Kidney epithelial cell (primary cell): ENCODE results near the gene MNT. TPM values are rescaled to one million over a fixed set of nuclear protein-coding genes. Genes with fewer than 3 reads are reported as not detected.

ENCODE experiments used
- DNase-seq: peaks from one replicate; pipeline ENCODE4 v3.0.0-alpha.2; 2010; ENCODE audit warnings: low read depth
- H3K27me3 ChIP-seq: 2 replicates; pipeline ENCODE4 v1.6.0; 2011; ENCODE audit warnings: low read length; ENCODE audit not compliant: control insufficient read depth, insufficient read depth
- H3K36me3 ChIP-seq: 2 replicates; pipeline ENCODE4 v1.5.1; 2011; ENCODE audit warnings: low read length; ENCODE audit not compliant: control insufficient read depth, insufficient read depth
- H3K4me3 ChIP-seq: 2 replicates; pipeline ENCODE4 v1.5.1; 2011; ENCODE audit warnings: low read depth, mild to moderate bottlenecking, control low read depth, low read length
- total RNA-seq: library from RNA; depleted of rRNA; stranded (reverse); fragments of >200 nt; gene quantifications from 2 replicates; pipeline ENCODE4 v1.2.3, GENCODE V29; 2015
- TF ChIP-seq, protein P1 (sequence below): IDR thresholded peaks from 2 replicates; pipeline ENCODE4 v1.5.1; 2011; ENCODE audit warnings: mild to moderate bottlenecking, moderate library complexity, low read length, control low read depth, inconsistent platforms; ENCODE audit not compliant: insufficient read depth, poor library complexity, severe bottlenecking

The MNT gene
- total RNA-seq, 1 donor from 2014 or later, result 8.7 TPM

DNA sequence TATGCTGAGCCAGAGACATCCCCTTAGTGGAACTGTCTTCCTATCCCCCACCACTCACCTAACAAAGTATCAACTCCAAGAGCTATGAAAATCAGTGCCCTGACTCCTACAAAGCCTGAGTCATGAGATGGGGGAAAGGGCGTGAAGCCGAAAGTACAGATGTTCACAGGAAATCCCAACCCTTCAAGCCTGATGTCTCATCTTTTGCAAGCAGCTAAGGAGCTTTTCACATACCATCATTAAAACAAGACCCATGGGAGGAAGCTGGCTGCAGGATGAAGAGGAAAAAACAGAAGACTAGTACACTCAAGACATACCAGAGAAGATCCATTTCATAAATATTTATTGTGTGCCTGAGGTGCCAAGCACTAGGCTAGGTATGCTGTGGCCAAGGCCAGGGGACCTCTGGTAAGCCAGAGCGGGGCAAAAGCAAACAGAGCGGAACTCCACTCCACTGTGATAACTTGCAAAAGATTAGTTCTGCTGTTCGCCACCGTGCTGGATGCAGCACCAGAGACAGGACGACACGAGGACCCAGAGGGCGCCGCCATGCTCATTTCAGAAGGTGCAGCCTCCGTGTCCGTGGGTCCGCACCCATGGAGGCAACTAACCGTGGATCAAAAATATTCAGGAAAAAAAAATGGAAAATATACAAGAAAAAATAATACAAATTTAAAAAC, 4.5 kb upstream of the MNT start:
- Histone ChIP-seq H3K36me3 (no peaks in the 10 kb centered on the region), H3K27me3 (no peaks in the 10 kb centered on the region), H3K4me3 (no peak overlapping the region)
- TF ChIP-seq, protein P1, sequence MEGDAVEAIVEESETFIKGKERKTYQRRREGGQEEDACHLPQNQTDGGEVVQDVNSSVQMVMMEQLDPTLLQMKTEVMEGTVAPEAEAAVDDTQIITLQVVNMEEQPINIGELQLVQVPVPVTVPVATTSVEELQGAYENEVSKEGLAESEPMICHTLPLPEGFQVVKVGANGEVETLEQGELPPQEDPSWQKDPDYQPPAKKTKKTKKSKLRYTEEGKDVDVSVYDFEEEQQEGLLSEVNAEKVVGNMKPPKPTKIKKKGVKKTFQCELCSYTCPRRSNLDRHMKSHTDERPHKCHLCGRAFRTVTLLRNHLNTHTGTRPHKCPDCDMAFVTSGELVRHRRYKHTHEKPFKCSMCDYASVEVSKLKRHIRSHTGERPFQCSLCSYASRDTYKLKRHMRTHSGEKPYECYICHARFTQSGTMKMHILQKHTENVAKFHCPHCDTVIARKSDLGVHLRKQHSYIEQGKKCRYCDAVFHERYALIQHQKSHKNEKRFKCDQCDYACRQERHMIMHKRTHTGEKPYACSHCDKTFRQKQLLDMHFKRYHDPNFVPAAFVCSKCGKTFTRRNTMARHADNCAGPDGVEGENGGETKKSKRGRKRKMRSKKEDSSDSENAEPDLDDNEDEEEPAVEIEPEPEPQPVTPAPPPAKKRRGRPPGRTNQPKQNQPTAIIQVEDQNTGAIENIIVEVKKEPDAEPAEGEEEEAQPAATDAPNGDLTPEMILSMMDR, result no peak
- DNase-seq, result no peak

DNA sequence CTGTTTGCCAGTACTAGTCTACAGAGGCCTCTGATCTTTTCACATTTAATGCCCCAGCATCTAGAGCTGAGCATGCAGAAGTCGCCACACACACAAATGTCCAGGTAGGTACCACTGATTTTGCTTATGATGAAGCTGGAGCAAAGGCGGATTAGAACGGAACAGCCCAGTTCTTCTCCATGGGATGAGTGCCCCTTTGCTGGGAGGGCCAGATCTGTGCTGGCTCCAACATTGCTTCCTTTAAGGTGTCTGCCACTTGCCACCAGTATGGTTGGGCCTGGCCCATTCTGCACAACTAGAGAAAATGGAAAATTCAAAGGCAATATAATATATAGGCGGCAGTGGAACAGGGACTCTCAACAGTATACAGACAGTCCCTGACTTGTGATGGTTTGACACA, 2.2 kb upstream of the MNT start:
- no peak for DNase-seq
- H3K27me3 ChIP-seq, result no peaks in the 10 kb centered on the region
- TF ChIP-seq, protein P1, result no peak
- H3K4me3 ChIP-seq, result no peak overlapping the region
- no peaks in the 10 kb centered on the region for H3K36me3 ChIP-seq

- TF ChIP-seq, protein P1, result no peak
- Histone ChIP-seq H3K27me3 (no peaks in the 10 kb centered on the region), H3K4me3 (peak overlapping the region; percentile 59), H3K36me3 (no peaks in the 10 kb centered on the region)
- no peak for DNase-seq
These were observed 1.7 kb upstream of the MNT start for GRCh38 chr17:2402544-2402943.

GRCh38 chr17:2401426-2402221, 764 bp upstream of the MNT start:
- Histone ChIP-seq H3K36me3 (no peaks in the 10 kb centered on the region), H3K4me3 (peak overlapping the region; percentile 87), H3K27me3 (no peaks in the 10 kb centered on the region)
- DNase-seq, result peak; percentile 94
- TF ChIP-seq, protein P1, result no peak

GRCh38 chr17:2400474-2400866, 390 bp downstream of the MNT start:
- peak overlapping the region; percentile 87 for H3K4me3 ChIP-seq
- no peak for DNase-seq
- TF ChIP-seq, protein P1, result no peak
- no peaks in the 10 kb centered on the region for H3K36me3 ChIP-seq
- no peaks in the 10 kb centered on the region for H3K27me3 ChIP-seq
